GM18867 (cell line): ENCODE data around the gene KPNA5.
"Not testable (repeated sequence)": the region's sequence is repeated elsewhere in the genome, so short reads cannot be mapped to it uniquely, and the experiment has no call there.

Source experiments
- ATAC-seq: cut with Tn5 transposase; IDR thresholded peaks from one replicate; pipeline ENCODE4 v1.9.1; 2021; ENCODE audit warnings: mild to moderate bottlenecking, moderate library complexity; ENCODE audit not compliant: unreplicated experiment

The KPNA5 gene

GRCh38 chr6:116697480-116697879, 16.5 kb downstream of the KPNA5 start:
- peak; percentile 55 for ATAC-seq

GRCh38 chr6:116703888-116704287, 22.9 kb downstream of the KPNA5 start:
- ATAC-seq: not testable (repeated sequence)

- ATAC-seq: no peak
These were observed 24.9 kb downstream of the KPNA5 start for GRCh38 chr6:116705917-116706316.

- no peak for ATAC-seq
These were observed 33.3 kb downstream of the KPNA5 start for GRCh38 chr6:116714296-116714695.

GRCh38 chr6:116714761-116715160, 33.8 kb downstream of the KPNA5 start:
- ATAC-seq: no peak

- ATAC-seq: no peak
These were observed 45.9 kb downstream of the KPNA5 start for GRCh38 chr6:116726947-116727346.

GRCh38 chr6:116730513-116730912, 49.5 kb downstream of the KPNA5 start:
- no peak for ATAC-seq

- ATAC-seq: no peak
These were observed 56.0 kb downstream of the KPNA5 start for GRCh38 chr6:116737004-116737403.

GRCh38 chr6:116740486-116740885, 59.5 kb downstream of the KPNA5 start:
- not testable (repeated sequence) for ATAC-seq

- no peak for ATAC-seq
These were observed 60.6 kb downstream of the KPNA5 start for GRCh38 chr6:116741571-116741970.

GRCh38 chr6:116745176-116745575, 64.2 kb downstream of the KPNA5 start:
- no peak for ATAC-seq

GRCh38 chr6:116761779-116762178, 80.8 kb downstream of the KPNA5 start:
- no peak for ATAC-seq

- no peak for ATAC-seq
These were observed 81.2 kb downstream of the KPNA5 start for GRCh38 chr6:116762235-116762634.

- no peak for ATAC-seq
These were observed 82.0 kb downstream of the KPNA5 start for GRCh38 chr6:116763048-116763447.

GRCh38 chr6:116763906-116764628, 83.1 kb downstream of the KPNA5 start:
- no peak for ATAC-seq

GRCh38 chr6:116764629-116764960, 83.6 kb downstream of the KPNA5 start:
- ATAC-seq: no peak

GRCh38 chr6:116764961-116765841, 84.2 kb downstream of the KPNA5 start, which contains the start of gene FAM162B:
TSS of gene FAM162B (minus strand) at chr6:116765719. CDS start at chr6:116765576, 143 bp downstream.
- ATAC-seq: no peak

- ATAC-seq: no peak
These were observed 85.6 kb downstream of the KPNA5 start for GRCh38 chr6:116766506-116767176.

GRCh38 chr6:116767715-116768114, 86.7 kb downstream of the KPNA5 start:
- ATAC-seq: no peak

- ATAC-seq: no peak
These were observed 91.4 kb downstream of the KPNA5 start for GRCh38 chr6:116772450-116772849.

- no peak for ATAC-seq
These were observed 92.9 kb downstream of the KPNA5 start for GRCh38 chr6:116773886-116774285.
